Gastrocnemius medialis (tissue), 4 donors: Measurements from ENCODE around the gene OTUB1.

Experiments used
- POLR2A ChIP-seq, 2 donors: fragments of 450-650 bp; IDR thresholded peaks; one replicate each; pipeline ENCODE4 v1.6.1; 2017; ENCODE audit warnings: antibody characterized with exemption in 2 of 2, mild to moderate bottlenecking in 2 of 2, moderate library complexity in 2 of 2
- TF ChIP-seq, protein P1 (sequence below), 5 experiments: fragments of 450-650 bp in 3 of 5; fragments of 200-600 bp in 2 of 5; sonication (generic) in 2 of 5; IDR thresholded peaks in 4 of 5; conservative IDR thresholded peaks in 1 of 5; 1 replicate in 4 of 5; 2 replicates in 1 of 5; pipeline ENCODE4 v1.5.1; 2016 to 2019; ENCODE audit warnings: antibody characterized with exemption in 5 of 5, mild to moderate bottlenecking in 3 of 5, moderate library complexity in 3 of 5

DNA sequence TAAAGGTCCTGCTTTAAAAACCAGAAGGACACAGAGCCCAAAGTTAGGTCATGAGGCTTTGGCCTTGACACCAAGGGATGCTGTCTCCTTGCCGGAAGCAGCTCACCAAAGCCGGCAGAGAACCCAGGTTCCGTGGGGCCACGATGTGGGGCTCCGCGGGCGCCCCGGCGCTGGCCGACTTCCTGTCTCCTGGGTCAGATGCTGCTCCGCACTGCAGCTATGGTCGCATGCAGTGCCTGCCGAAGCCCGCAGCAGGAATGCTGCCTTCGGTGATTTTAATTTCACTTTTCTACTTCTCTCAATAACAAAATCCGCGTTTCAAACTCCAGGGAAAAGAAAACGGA is 454 bp upstream of the OTUB1 start:
- TF ChIP-seq, protein P1, sequence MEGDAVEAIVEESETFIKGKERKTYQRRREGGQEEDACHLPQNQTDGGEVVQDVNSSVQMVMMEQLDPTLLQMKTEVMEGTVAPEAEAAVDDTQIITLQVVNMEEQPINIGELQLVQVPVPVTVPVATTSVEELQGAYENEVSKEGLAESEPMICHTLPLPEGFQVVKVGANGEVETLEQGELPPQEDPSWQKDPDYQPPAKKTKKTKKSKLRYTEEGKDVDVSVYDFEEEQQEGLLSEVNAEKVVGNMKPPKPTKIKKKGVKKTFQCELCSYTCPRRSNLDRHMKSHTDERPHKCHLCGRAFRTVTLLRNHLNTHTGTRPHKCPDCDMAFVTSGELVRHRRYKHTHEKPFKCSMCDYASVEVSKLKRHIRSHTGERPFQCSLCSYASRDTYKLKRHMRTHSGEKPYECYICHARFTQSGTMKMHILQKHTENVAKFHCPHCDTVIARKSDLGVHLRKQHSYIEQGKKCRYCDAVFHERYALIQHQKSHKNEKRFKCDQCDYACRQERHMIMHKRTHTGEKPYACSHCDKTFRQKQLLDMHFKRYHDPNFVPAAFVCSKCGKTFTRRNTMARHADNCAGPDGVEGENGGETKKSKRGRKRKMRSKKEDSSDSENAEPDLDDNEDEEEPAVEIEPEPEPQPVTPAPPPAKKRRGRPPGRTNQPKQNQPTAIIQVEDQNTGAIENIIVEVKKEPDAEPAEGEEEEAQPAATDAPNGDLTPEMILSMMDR (IDR thresholded peaks at IDR 0.05 in 4 of 5, conservative IDR thresholded peaks at IDR 0.05 in 1 of 5) = no peak
- no peak for TF ChIP-seq POLR2A (IDR thresholded peaks at IDR 0.05)
